Fibroblast of villous mesenchyme (primary cell): ENCODE results near the gene VCAN. TPM values are rescaled to one million over a fixed set of nuclear protein-coding genes. Genes with fewer than 3 reads are reported as not detected.

ENCODE experiments used
- DNase-seq: peaks from one replicate; pipeline ENCODE4 v3.0.0-alpha.2; 2010; ENCODE audit warnings: low read depth
- H3K4me3 ChIP-seq: 2 replicates; pipeline ENCODE4 v1.5.1; 2011; ENCODE audit warnings: low read depth, mild to moderate bottlenecking, low read length
- total RNA-seq: library from RNA; depleted of rRNA; stranded (reverse); fragments of >200 nt; gene quantifications from 2 replicates; pipeline ENCODE4 v1.2.3, GENCODE V29; 2012
- TF ChIP-seq, protein P1 (sequence below): IDR thresholded peaks from 2 replicates; pipeline ENCODE4 v1.5.1; 2012; ENCODE audit warnings: low read depth, mild to moderate bottlenecking, low read length; ENCODE audit not compliant: insufficient read depth

Gene VCAN
- total RNA-seq, 1 donor = 490 TPM

DNA sequence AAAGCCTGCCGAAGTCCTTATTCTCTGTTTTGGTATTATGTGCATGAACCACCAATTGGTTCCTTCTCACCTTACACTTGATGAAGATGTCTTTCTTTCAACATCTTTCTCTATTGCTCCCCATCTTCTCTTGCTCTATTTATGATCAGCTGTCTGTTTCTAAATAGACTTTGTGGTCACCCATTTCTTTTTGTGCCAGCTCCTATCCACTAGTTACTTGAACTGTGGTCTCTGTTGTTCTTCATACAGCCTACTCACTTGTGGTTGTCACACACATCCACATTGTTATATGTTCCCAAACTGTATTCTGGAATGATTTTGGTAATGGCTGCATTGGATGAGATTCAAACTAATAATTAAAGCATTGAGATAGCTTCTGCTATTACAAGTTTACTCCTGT lies 11.4 kb downstream of the VCAN start:
- TF ChIP-seq, protein P1, sequence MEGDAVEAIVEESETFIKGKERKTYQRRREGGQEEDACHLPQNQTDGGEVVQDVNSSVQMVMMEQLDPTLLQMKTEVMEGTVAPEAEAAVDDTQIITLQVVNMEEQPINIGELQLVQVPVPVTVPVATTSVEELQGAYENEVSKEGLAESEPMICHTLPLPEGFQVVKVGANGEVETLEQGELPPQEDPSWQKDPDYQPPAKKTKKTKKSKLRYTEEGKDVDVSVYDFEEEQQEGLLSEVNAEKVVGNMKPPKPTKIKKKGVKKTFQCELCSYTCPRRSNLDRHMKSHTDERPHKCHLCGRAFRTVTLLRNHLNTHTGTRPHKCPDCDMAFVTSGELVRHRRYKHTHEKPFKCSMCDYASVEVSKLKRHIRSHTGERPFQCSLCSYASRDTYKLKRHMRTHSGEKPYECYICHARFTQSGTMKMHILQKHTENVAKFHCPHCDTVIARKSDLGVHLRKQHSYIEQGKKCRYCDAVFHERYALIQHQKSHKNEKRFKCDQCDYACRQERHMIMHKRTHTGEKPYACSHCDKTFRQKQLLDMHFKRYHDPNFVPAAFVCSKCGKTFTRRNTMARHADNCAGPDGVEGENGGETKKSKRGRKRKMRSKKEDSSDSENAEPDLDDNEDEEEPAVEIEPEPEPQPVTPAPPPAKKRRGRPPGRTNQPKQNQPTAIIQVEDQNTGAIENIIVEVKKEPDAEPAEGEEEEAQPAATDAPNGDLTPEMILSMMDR = no peak
- no peak for DNase-seq
- H3K4me3 ChIP-seq = no peak overlapping the region

- no peak for DNase-seq
- H3K4me3 ChIP-seq = no peak overlapping the region
- TF ChIP-seq, protein P1 = no peak
Observed at GRCh38 chr5:83484294-83484693, 12.8 kb downstream of the VCAN start.

DNA sequence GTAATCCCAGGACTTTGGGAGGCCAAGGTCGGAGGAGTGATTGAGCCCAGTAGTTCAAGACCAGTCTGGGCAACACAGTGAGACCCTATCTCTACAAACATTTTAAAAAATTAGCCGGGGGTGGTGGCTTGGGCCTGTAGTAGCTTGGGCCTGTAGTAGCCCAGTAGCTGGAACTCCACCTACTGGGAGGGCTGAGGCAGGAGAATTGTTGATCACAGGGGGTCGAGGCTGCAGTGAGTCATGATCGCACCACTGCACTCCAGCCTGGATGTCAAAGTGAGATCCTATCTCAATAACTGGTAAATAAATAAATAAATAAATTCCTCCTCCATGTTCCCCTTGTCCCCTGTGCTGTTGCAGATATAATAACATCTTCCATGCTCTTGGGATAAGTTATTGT lies 14.3 kb downstream of the VCAN start:
- TF ChIP-seq, protein P1 = no peak
- H3K4me3 ChIP-seq = no peak overlapping the region
- DNase-seq = no peak

DNA sequence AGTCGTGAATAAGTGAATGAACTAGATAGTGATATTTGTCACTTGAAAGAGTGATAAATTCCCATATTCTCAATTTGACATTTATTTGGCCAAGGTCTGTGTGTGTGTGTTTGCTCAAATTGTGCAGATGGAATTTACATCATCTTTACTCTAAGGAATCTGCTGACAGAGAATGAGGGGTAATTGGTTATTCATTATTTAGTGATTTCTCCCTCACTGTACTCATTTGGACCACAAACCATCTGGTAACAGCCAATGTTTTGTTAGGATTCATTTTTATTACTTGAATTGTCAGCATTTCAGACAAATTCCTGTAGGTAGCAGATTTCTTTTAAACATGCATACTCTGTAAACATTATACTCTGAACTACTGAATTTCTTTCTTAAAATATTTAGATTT lies 15.6 kb downstream of the VCAN start:
- no peak overlapping the region for H3K4me3 ChIP-seq
- TF ChIP-seq, protein P1 = no peak
- no peak for DNase-seq

GRCh38 chr5:83488271-83488670 lies 16.7 kb downstream of the VCAN start:
- DNase-seq = peak; percentile 80
- no peak overlapping the region for H3K4me3 ChIP-seq
- TF ChIP-seq, protein P1 = no peak

DNA sequence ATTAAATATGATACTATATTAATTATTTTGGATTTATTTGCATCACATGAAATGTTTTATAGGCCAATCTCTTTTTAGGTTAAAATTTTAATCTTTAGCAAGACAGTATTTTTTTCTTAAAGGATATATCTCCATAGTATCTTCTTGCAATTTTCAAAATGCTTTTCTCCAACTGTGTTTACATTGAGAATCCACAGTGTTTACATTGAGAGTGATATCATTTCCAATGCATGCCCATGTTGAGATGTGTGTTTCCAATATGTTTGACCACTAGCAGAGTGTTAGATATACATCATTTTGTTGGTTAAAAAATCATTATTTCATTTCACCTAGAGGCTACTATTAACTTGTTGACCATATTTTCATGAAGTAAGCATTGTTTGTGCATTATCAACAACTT lies 17.3 kb downstream of the VCAN start:
- peak; percentile 81 for DNase-seq
- TF ChIP-seq, protein P1 = no peak
- no peak overlapping the region for H3K4me3 ChIP-seq

GRCh38 chr5:83490203-83490602 lies 18.7 kb downstream of the VCAN start:
- TF ChIP-seq, protein P1 = no peak
- no peak overlapping the region for H3K4me3 ChIP-seq
- no peak for DNase-seq
